Astrocyte of the spinal cord (primary cell): Measurements from ENCODE around the gene QSOX1.

Experiments used
- DNase-seq: peaks from one replicate; pipeline ENCODE4 v3.0.0; 2011; ENCODE audit warnings: low read depth, low spot score
- H3K4me3 ChIP-seq: 2 replicates; pipeline ENCODE4 v1.5.1; 2011; ENCODE audit warnings: low read depth, mild to moderate bottlenecking, low read length, moderate library complexity
- in situ Hi-C: cut with HindIII; loops from 2 replicates; pipeline ENCODE4 v1.10.0; 2017; ENCODE audit warnings: low sequenced_read_pairs
- TF ChIP-seq, protein P1 (sequence below): IDR thresholded peaks from 2 replicates; pipeline ENCODE4 v1.5.1; 2012; ENCODE audit warnings: low read depth, mild to moderate bottlenecking, low read length, inconsistent platforms

Gene QSOX1

DNA sequence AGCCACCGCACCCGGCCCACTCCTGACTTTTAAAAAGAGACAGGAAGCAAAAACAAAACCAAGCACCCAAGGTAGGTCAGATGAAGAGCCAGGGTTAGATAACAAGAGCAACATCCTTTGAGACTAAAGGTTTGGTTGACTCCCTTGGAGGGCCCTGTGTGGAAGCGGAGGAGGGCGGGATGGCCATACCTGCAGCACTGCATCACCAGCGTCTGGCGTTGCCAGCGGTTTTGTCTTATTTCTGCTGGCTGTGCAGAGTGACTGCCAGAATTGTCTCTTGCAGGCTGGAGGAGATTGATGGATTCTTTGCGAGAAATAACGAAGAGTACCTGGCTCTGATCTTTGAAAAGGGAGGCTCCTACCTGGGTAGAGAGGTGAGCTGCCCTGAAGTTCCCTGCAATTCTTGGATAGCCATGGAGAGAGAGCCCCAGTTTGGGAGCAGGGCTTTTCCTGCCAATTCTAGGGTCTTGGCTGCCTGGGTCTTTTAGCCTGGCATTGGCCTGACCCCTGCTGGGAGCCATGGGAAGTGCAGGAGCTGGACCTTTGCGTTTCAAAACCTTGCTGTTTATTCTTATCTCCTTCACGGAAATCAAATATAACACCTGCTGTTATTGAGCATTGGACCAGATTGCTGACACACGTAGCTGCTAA, 24.0 kb downstream of the QSOX1 start:
- H3K4me3 ChIP-seq = no peak overlapping the region
- in situ Hi-C loops = no loop called here
- DNase-seq = peak; percentile 52
- TF ChIP-seq, protein P1, sequence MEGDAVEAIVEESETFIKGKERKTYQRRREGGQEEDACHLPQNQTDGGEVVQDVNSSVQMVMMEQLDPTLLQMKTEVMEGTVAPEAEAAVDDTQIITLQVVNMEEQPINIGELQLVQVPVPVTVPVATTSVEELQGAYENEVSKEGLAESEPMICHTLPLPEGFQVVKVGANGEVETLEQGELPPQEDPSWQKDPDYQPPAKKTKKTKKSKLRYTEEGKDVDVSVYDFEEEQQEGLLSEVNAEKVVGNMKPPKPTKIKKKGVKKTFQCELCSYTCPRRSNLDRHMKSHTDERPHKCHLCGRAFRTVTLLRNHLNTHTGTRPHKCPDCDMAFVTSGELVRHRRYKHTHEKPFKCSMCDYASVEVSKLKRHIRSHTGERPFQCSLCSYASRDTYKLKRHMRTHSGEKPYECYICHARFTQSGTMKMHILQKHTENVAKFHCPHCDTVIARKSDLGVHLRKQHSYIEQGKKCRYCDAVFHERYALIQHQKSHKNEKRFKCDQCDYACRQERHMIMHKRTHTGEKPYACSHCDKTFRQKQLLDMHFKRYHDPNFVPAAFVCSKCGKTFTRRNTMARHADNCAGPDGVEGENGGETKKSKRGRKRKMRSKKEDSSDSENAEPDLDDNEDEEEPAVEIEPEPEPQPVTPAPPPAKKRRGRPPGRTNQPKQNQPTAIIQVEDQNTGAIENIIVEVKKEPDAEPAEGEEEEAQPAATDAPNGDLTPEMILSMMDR = peak; percentile 99

DNA sequence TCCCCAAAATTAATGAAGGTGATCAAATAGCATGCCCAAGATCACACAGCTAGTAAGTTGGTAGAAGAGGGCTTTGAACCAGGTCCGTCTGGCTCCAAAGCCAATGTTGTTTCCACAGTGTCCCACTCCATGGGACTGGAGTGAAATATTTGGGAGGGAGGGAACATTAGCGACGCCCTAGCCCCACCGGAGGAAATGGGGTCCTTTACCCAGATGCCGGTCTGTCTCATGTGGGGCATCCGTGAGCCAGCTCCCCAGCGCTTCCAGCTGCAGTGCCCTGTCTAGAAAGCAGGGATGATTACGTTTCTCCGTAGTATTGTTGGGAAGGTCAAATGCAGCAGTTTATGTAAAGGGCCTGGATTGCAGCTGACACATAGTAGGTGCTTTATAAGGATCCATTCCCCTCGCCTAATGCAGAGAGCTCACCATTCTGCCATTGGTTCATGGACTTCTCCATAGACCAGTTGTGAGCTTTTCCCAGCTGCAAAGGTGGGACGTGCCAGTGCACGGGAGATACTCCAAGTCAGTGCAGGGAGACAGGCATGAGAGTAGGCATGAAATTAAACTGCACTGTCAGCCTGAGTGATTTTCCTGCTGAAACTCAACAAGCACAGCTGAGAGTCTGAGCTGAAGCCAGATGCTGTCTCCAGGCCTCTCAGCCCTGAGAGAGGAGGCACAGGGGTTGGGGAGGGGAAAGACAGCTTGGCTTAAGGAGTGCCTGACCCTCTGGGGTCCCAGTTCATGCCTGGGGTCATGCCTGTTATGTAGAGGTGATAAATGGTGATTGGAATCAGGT, 24.7 kb downstream of the QSOX1 start:
- TF ChIP-seq, protein P1 = no peak
- no peak for DNase-seq
- no peak overlapping the region for H3K4me3 ChIP-seq
- in situ Hi-C loops = no loop called here

DNA sequence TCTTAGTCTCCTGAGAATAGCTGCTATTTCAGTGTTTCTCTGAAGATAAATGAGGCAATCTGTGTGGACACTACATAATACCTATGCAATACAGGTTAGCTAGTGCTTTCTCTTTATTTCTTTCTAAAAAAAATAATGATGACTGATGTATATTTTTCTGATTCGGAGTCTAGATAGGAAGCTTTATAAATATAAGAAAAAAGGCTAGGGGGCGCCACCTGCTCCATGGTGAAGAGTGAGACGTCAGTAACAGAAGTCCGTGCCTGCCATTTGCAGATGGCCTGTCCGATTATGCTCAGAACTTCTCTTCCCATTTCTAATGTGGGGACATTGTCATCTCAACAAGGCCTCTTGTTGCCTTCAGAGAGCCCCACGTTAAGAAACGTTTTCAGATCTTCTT, 26.4 kb downstream of the QSOX1 start:
- in situ Hi-C loops = no loop called here
- peak; percentile 26 for DNase-seq
- no peak overlapping the region for H3K4me3 ChIP-seq
- TF ChIP-seq, protein P1 = peak; percentile 50

DNA sequence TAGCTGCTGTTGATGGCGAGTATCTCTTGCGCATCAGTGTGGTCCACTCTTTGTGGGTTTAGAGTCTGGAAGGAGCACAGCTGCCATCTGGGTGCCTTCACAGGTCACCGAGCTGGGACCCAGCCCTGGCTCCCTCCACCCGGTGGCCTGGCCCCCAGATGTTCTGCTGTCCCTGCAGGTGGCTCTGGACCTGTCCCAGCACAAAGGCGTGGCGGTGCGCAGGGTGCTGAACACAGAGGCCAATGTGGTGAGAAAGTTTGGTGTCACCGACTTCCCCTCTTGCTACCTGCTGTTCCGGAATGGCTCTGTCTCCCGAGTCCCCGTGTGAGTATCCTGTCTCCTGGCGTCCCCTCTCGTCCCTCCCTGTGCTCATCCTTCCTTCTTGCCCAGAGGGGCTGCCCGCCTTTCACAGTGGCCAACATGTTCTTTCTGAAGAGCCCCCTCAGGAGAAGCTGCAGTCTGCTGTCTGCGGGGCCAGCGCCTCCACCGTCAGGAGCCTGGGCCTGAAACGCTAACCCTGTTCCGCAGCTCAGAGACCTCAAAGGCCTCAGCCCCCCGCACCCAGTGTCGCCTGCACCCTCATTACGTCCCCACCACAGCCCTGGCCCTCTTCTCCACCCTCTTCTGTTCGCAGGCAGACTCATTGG, 27.4 kb downstream of the QSOX1 start:
- TF ChIP-seq, protein P1 = no peak
- no peak for DNase-seq
- H3K4me3 ChIP-seq = no peak overlapping the region
- in situ Hi-C loops = no loop called here

DNA sequence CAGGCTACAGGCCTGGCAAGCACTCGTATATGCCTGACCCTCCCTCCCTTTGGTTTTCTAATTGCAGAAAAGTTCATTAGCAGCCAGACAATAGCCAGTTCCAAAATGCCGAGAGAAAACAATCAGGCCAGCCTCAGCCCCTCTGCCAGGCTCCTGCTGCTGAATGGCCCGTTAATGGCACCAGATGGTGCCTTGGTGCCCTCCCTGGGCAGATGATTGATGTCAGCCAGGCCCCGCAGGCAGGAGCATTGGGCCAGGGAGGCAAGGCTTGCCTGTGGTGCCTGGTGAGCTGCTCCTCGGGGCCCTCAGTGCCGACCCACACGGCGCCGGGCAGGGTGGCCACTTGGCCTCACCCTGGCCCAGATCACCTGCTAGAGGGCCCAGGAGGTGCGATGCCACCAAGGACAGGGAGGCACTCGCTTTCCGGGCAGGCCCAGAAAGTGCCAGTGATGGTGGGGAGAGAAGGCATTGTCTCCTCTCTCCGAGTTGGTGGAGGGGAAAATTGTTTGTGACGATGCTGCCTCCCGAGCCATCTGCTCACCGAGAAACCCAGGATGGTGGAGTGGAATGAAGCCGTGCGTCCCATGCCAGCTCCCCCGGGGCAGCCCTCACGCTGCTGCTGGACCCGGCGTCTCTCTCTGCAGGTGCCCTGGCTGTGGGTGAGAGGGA, 28.1 kb downstream of the QSOX1 start:
- TF ChIP-seq, protein P1 = no peak
- no peak overlapping the region for H3K4me3 ChIP-seq
- in situ Hi-C loops = no loop called here
- DNase-seq = no peak

DNA sequence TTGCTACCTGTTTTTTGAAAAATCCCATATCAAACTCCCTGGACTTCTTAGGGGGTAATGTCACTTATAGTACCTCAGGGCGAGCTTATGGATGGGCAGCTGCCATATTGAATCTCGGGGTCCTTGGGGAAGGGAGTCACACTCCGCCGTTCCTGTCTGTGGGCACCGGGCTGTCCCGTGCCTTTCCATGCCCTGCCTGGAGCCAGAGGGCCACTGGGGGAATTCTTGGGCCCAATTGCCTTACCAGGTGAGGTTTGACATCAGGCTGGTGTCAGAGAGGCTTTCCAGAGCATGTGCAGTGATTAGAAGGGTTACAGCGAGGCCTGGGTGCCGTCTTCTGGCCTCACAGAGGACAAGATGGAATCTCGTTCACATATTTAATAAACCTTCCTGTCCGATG, 28.8 kb downstream of the QSOX1 start:
- no peak for DNase-seq
- TF ChIP-seq, protein P1 = no peak
- in situ Hi-C loops = no loop called here
- no peak overlapping the region for H3K4me3 ChIP-seq
